Osteoblast (primary cell): ENCODE data around the gene CNDP2. TPM values are rescaled to one million over a fixed set of nuclear protein-coding genes. Genes with fewer than 3 reads are reported as not detected.

Source experiments
- DNase-seq: peaks from one replicate; pipeline ENCODE4 v3.0.0; 2011; ENCODE audit warnings: low spot score, mixed read lengths; ENCODE audit not compliant: insufficient read length; ENCODE audit errors: missing footprints
- H2AFZ ChIP-seq: 2 replicates; pipeline ENCODE4 v1.6.0; 2011; ENCODE audit warnings: mild to moderate bottlenecking, low read length
- H3K27ac ChIP-seq: 2 replicates; pipeline ENCODE4 v1.5.1; 2011; ENCODE audit warnings: mild to moderate bottlenecking, low read depth, low read length, moderate library complexity
- H3K27me3 ChIP-seq: 2 replicates; pipeline ENCODE4 v1.6.0; 2012; ENCODE audit warnings: mild to moderate bottlenecking, control low read depth, inconsistent platforms, low read length, moderate library complexity; ENCODE audit not compliant: insufficient read depth
- H3K36me3 ChIP-seq: 2 replicates; pipeline ENCODE4 v1.5.1; 2011; ENCODE audit warnings: mild to moderate bottlenecking, low read length, control low read depth, moderate library complexity; ENCODE audit not compliant: insufficient read depth
- H3K4me1 ChIP-seq: 2 replicates; pipeline ENCODE4 v1.5.1; 2011; ENCODE audit warnings: mild to moderate bottlenecking, low read length, control low read depth, moderate library complexity; ENCODE audit not compliant: insufficient read depth
- H3K4me2 ChIP-seq: 2 replicates; pipeline ENCODE4 v1.6.0; 2011; ENCODE audit warnings: mild to moderate bottlenecking, low read length; ENCODE audit not compliant: insufficient read depth
- H3K4me3 ChIP-seq: fragments of 200-600 bp; sonication (generic); 3 replicates; pipeline ENCODE4 v1.5.1; 2012; ENCODE audit warnings: mild to moderate bottlenecking, low read length, inconsistent platforms; ENCODE audit not compliant: insufficient read depth
- H3K79me2 ChIP-seq: 2 replicates; pipeline ENCODE4 v1.6.0; 2012; ENCODE audit warnings: mild to moderate bottlenecking, low read length, control low read depth, inconsistent platforms; ENCODE audit not compliant: insufficient read depth
- H3K9me3 ChIP-seq: 2 replicates; pipeline ENCODE4 v1.5.1; 2011; ENCODE audit warnings: low read depth, low read length, control low read depth
- H4K20me1 ChIP-seq: 2 replicates; pipeline ENCODE4 v1.6.0; 2012; ENCODE audit warnings: mild to moderate bottlenecking, low read length, control low read depth; ENCODE audit not compliant: insufficient read depth
- CTCF ChIP-seq: IDR thresholded peaks from 2 replicates; pipeline ENCODE4 v1.5.1; 2011; ENCODE audit warnings: mild to moderate bottlenecking, low read depth, low read length, moderate library complexity; ENCODE audit errors: extremely low read depth
- total RNA-seq: library from RNA; depleted of rRNA; stranded (reverse); fragments of >200 nt; gene quantifications from 2 replicates; pipeline ENCODE4 v1.2.3, GENCODE V29; 2012

Gene CNDP2
- total RNA-seq, 1 donor, result 25.3 TPM

GRCh38 chr18:74450626-74451025 lies 45.5 kb upstream of the CNDP2 start:
- TF ChIP-seq CTCF, result no peak
- H3K36me3 ChIP-seq, result no peaks in the 10 kb centered on the region
- no peak for DNase-seq
- H3K9me3 ChIP-seq, result no peaks in the 10 kb centered on the region
- H3K27me3 ChIP-seq, result peaks cover 21% of the 10 kb centered on the region
- no peaks in the 10 kb centered on the region for H3K79me2 ChIP-seq
- H4K20me1 ChIP-seq, result no peaks in the 10 kb centered on the region
- no peak overlapping the region for H3K27ac ChIP-seq
- no peak overlapping the region for H3K4me2 ChIP-seq
- H2AFZ ChIP-seq, result no peak overlapping the region
- H3K4me3 ChIP-seq, result no peak overlapping the region
- H3K4me1 ChIP-seq, result no peaks in the 10 kb centered on the region

DNA sequence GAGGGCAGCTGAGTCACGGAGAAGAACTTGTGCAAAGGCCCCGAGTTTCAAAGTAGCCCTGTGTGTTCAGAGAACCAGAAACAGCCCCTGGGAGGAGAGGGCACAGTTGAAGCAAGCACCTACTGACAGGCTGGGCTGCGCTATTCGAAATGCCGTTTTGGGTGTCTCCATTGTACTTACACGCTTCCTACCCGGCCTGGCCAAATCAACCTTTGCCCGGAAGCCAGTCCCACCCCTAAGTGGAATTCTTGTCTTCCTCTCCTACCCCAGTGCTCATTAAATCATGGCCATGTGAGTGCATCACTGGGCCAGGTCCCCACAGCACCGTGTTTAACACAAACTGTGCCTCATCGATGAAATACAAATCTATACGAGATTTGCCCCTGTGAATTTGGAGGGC lies 45.0 kb upstream of the CNDP2 start:
- Histone ChIP-seq H3K79me2 (no peaks in the 10 kb centered on the region), H3K27me3 (peaks cover 26% of the 10 kb centered on the region), H3K9me3 (no peaks in the 10 kb centered on the region), H3K4me1 (no peaks in the 10 kb centered on the region), H4K20me1 (no peaks in the 10 kb centered on the region), H2AFZ (no peak overlapping the region), H3K4me2 (no peak overlapping the region), H3K4me3 (no peak overlapping the region), H3K36me3 (no peaks in the 10 kb centered on the region), H3K27ac (no peak overlapping the region)
- DNase-seq, result no peak
- TF ChIP-seq CTCF, result no peak

DNA sequence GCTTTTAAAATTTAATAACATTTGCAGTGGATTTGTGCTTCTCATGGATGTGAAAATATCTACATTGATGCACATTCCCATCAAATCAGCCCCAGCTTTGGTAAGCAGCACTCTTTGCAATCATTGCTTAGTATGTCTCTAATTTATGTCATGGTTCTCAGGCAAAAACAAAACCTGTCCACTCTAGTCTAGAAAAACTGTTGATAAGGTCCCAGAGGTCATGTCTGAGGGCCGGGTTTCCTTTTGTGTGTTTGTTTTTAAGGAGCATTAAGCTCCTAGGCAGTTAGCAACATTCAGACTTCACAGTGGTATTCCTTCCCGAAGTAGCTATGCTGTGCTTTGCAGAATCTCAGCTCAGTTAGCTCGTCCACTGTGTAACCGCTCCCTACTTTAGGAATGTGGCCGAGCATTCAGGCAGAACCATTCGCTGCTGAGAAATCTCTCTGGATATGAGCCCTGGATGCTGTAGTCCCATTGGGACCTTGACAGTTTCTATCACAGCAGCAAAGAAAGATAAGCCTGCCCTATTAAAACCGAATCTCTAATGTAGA lies 43.1 kb upstream of the CNDP2 start:
- Histone ChIP-seq H3K79me2 (no peaks in the 10 kb centered on the region), H3K9me3 (no peaks in the 10 kb centered on the region), H3K27me3 (peaks cover 40% of the 10 kb centered on the region), H3K27ac (no peak overlapping the region), H2AFZ (no peak overlapping the region), H3K4me1 (no peaks in the 10 kb centered on the region), H3K4me3 (no peak overlapping the region), H4K20me1 (no peaks in the 10 kb centered on the region), H3K4me2 (no peak overlapping the region), H3K36me3 (no peaks in the 10 kb centered on the region)
- no peak for DNase-seq
- TF ChIP-seq CTCF, result no peak

DNA sequence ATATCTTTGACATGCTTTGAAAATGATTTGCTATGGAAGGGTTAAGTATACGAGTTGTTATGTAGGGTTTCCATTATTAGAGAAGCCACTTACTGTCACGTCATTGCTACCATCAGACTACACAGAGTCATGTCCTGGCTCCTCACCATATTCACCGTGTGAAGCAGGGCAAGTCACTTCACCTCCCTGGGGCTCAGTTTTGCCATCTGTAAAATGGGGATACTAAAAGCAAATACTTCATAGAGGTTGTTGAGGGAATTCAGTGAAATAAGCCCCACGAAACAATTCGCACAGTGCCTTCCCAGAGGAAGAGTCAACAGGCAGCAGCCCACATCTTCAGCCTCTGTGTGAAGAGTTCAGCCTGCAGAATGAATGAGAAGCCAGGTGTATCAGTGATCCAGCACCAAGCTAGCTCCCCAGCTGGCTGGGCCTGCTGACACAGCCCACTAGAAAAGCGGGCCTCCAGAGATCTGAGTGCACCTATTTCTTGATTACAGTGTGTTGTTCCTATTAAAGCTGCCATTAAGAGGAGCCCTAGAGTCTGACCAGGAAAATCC lies 42.4 kb upstream of the CNDP2 start:
- H3K27ac ChIP-seq, result no peak overlapping the region
- no peaks in the 10 kb centered on the region for H3K9me3 ChIP-seq
- DNase-seq, result no peak
- H3K79me2 ChIP-seq, result no peaks in the 10 kb centered on the region
- no peak overlapping the region for H2AFZ ChIP-seq
- no peak for TF ChIP-seq CTCF
- H4K20me1 ChIP-seq, result no peaks in the 10 kb centered on the region
- H3K4me2 ChIP-seq, result no peak overlapping the region
- no peaks in the 10 kb centered on the region for H3K4me1 ChIP-seq
- H3K27me3 ChIP-seq, result peaks cover 45% of the 10 kb centered on the region
- H3K4me3 ChIP-seq, result no peak overlapping the region
- H3K36me3 ChIP-seq, result no peaks in the 10 kb centered on the region
